CD14-positive monocyte (primary cell): ENCODE measurements around the gene DCAF12. TPM values are rescaled to one million over a fixed set of nuclear protein-coding genes. Genes with fewer than 3 reads are reported as not detected.

ENCODE experiments used
- DNase-seq, 3 donors: peaks; one replicate each; pipeline ENCODE4 v3.0.0-alpha.2; 2011 to 2022
- H2AFZ ChIP-seq: 2 replicates; pipeline ENCODE4 v1.6.0; 2012; ENCODE audit warnings: mild to moderate bottlenecking, low read depth, low read length, inconsistent platforms; ENCODE audit not compliant: insufficient read depth, poor library complexity, severe bottlenecking
- H3K27ac ChIP-seq, 2 donors: 1 replicate in 1 of 2; 2 replicates in 1 of 2; pipeline ENCODE4 v1.5.1; 2012 to 2013; ENCODE audit warnings: low read length in 2 of 2, control low read depth in 1 of 2, inconsistent platforms in 1 of 2, low read depth in 1 of 2, mild to moderate bottlenecking in 1 of 2
- H3K27me3 ChIP-seq, 2 donors: one replicate each; pipeline versions ENCODE4 v1.6.0 to v1.6.1; 2011 to 2013; ENCODE audit warnings: low read length in 2 of 2; ENCODE audit not compliant: control insufficient read depth in 2 of 2, insufficient read depth in 2 of 2
- H3K36me3 ChIP-seq, 2 donors: replicated peaks in 1 of 2; 1 replicate in 1 of 2; 2 replicates in 1 of 2; pipeline versions ENCODE4 v1.5.1 to v1.6.1; 2012 to 2013; ENCODE audit warnings: low read length in 2 of 2, control low read depth in 1 of 2, inconsistent platforms in 1 of 2, mild to moderate bottlenecking in 1 of 2; ENCODE audit not compliant: insufficient read depth in 2 of 2, control insufficient read depth in 1 of 2
- H3K4me1 ChIP-seq, 2 donors: 1 replicate in 1 of 2; 2 replicates in 1 of 2; pipeline versions ENCODE4 v1.5.1 to v1.6.1; 2012 to 2013; ENCODE audit warnings: low read length in 2 of 2, control low read depth in 1 of 2, inconsistent platforms in 1 of 2, mild to moderate bottlenecking in 1 of 2, moderate library complexity in 1 of 2; ENCODE audit not compliant: insufficient read depth in 2 of 2, control insufficient read depth in 1 of 2
- H3K4me2 ChIP-seq: replicated peaks from 2 replicates; pipeline ENCODE3; 2012; ENCODE audit warnings: low read length, moderate library complexity, mild to moderate bottlenecking; ENCODE audit not compliant: poor library complexity, severe bottlenecking; ENCODE audit errors: extremely low read depth
- H3K4me3 ChIP-seq, 3 experiments: fragments of 200-600 bp in 1 of 3; sonication (generic) in 1 of 3; replicated peaks in 1 of 3; 1 replicate in 2 of 3; 2 replicates in 1 of 3; pipeline ENCODE4 v1.5.1; 2011 to 2013; ENCODE audit warnings: low read length in 3 of 3, mild to moderate bottlenecking in 3 of 3, control low read depth in 2 of 3, low read depth in 2 of 3, inconsistent platforms in 1 of 3, moderate library complexity in 1 of 3
- H3K79me2 ChIP-seq: 2 replicates; pipeline ENCODE4 v1.6.0; 2012; ENCODE audit warnings: mild to moderate bottlenecking, control low read depth, inconsistent platforms, low read length, moderate library complexity; ENCODE audit not compliant: insufficient read depth
- H3K9ac ChIP-seq: 2 replicates; pipeline ENCODE4 v1.6.0; 2017; ENCODE audit warnings: low read length, mild to moderate bottlenecking; ENCODE audit not compliant: insufficient read depth, poor library complexity, severe bottlenecking
- H3K9me3 ChIP-seq, 2 donors: replicated peaks in 1 of 2; 1 replicate in 1 of 2; 2 replicates in 1 of 2; pipeline versions ENCODE4 v1.5.1 to v1.6.1; 2012 to 2013; ENCODE audit warnings: low read length in 2 of 2, control low read depth in 1 of 2; ENCODE audit not compliant: control insufficient read depth in 1 of 2, insufficient read depth in 1 of 2
- H4K20me1 ChIP-seq: 2 replicates; pipeline ENCODE4 v1.6.0; 2012; ENCODE audit warnings: mild to moderate bottlenecking, low read length, control low read depth, moderate library complexity; ENCODE audit not compliant: insufficient read depth
- H3K27ac Mint-ChIP-seq, 7 donors: one replicate each; pipeline ENCODE4 v1.8.0; 2020; ENCODE audit warnings: mild to moderate bottlenecking in 7 of 7, mixed read lengths in 7 of 7, moderate library complexity in 6 of 7, inconsistent platforms in 2 of 7
- H3K27me3 Mint-ChIP-seq, 3 donors: one replicate each; pipeline ENCODE4 v1.8.0; 2021 to 2022; ENCODE audit warnings: low read depth in 3 of 3, mild to moderate bottlenecking in 3 of 3, mixed read lengths in 3 of 3, moderate library complexity in 3 of 3, inconsistent platforms in 1 of 3
- H3K36me3 Mint-ChIP-seq, 2 donors: one replicate each; pipeline ENCODE4 v1.8.0; 2020; ENCODE audit warnings: mixed read lengths in 2 of 2, inconsistent platforms in 1 of 2, mild to moderate bottlenecking in 1 of 2
- H3K4me1 Mint-ChIP-seq: one replicate; pipeline ENCODE4 v1.8.0; 2020; ENCODE audit warnings: mild to moderate bottlenecking, mixed read lengths
- H3K4me3 Mint-ChIP-seq, 2 donors: one replicate each; pipeline ENCODE4 v1.8.0; 2020; ENCODE audit warnings: mild to moderate bottlenecking in 2 of 2, mixed read lengths in 2 of 2, moderate library complexity in 1 of 2
- H3K9me3 Mint-ChIP-seq, 7 donors: one replicate each; pipeline ENCODE4 v1.8.0; 2020 to 2022; ENCODE audit warnings: mixed read lengths in 7 of 7, mild to moderate bottlenecking in 6 of 7, moderate library complexity in 6 of 7, inconsistent platforms in 2 of 7
- WGBS: methylation state at CpG from one replicate; pipeline ENCODE4 v1.1.5; 2013; ENCODE audit warnings: missing lambda C conversion rate; ENCODE audit not compliant: insufficient coverage; 5-methylcytosine and 5-hydroxymethylcytosine counted together
- intact Hi-C, 2 donors: fragments of 100-400 bp; cut with micrococcal nuclease; formaldehyde crosslinking; loops; one replicate each; pipeline versions ENCODE4 v1.15.0 to v1.15.1; 2023
- polyA plus RNA-seq, 3 donors: library from polyadenylated mRNA; depleted of rRNA in 1 of 3; unstranded in 2 of 3; stranded (reverse) in 1 of 3; fragments of 300-500 nt in 2 of 3; fragments of >200 nt in 1 of 3; fragmentation: Illumina TruSeq in 2 of 3; gene quantifications; 1 replicate in 2 of 3; 2 replicates in 1 of 3; pipeline ENCODE4 v1.2.3, GENCODE V29; 2012 to 2021
- TF ChIP-seq, protein P1 (sequence below): fragments of 200-600 bp; IDR thresholded peaks from one replicate; pipeline ENCODE4 v1.8.0; 2022; ENCODE audit warnings: antibody characterized with exemption, mild to moderate bottlenecking

The DCAF12 gene
- polyA plus RNA-seq, 3 donors = 14.6 to 35.5 (median 22.4) TPM

DNA sequence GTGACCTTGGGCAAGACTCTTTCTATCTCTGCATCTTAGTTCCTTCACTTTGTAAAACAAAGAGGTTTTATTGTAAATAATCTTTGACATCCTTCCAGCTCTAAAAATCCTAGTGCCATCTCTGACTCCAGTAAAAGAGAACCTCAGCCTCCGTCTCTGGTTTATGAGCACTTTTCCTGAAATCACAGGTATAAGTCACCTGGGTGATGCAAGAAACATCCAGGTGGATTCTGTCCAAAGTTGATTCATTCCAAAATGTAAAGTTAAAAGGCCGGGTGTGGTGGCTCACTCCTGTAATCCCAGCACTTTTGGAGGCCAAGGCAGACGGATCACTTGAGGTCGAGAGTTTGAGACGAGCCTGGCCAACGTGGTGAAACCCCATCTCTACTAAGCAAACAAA lies 56.7 kb downstream of the DCAF12 start:
- no peaks in the 10 kb centered on the region for H3K79me2 ChIP-seq
- H3K4me1 ChIP-seq = no peaks in the 10 kb centered on the region
- no peak overlapping the region for H3K4me2 ChIP-seq
- H3K4me3 Mint-ChIP-seq = no peak overlapping the region
- H3K36me3 ChIP-seq = no peaks in the 10 kb centered on the region
- H3K27me3 Mint-ChIP-seq = peaks cover 0 to 4% (median 0%) of the 10 kb centered on the region in 3 donors
- H3K27ac Mint-ChIP-seq = no peak overlapping the region
- H2AFZ ChIP-seq = no peak overlapping the region
- intact Hi-C loops = no loop called here
- no peak overlapping the region for H3K9ac ChIP-seq
- 100% methylated on average over 1 of the region's 6 CpGs for WGBS
- no peaks in the 10 kb centered on the region for H3K9me3 ChIP-seq
- no peaks in the 10 kb centered on the region for H3K4me1 Mint-ChIP-seq
- no peak overlapping the region for H3K27ac ChIP-seq
- DNase-seq = no peak
- H4K20me1 ChIP-seq = no peaks in the 10 kb centered on the region
- H3K27me3 ChIP-seq = no peaks in the 10 kb centered on the region
- TF ChIP-seq, protein P1, sequence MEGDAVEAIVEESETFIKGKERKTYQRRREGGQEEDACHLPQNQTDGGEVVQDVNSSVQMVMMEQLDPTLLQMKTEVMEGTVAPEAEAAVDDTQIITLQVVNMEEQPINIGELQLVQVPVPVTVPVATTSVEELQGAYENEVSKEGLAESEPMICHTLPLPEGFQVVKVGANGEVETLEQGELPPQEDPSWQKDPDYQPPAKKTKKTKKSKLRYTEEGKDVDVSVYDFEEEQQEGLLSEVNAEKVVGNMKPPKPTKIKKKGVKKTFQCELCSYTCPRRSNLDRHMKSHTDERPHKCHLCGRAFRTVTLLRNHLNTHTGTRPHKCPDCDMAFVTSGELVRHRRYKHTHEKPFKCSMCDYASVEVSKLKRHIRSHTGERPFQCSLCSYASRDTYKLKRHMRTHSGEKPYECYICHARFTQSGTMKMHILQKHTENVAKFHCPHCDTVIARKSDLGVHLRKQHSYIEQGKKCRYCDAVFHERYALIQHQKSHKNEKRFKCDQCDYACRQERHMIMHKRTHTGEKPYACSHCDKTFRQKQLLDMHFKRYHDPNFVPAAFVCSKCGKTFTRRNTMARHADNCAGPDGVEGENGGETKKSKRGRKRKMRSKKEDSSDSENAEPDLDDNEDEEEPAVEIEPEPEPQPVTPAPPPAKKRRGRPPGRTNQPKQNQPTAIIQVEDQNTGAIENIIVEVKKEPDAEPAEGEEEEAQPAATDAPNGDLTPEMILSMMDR = no peak
- no peaks in the 10 kb centered on the region for H3K36me3 Mint-ChIP-seq
- no peaks in the 10 kb centered on the region for H3K9me3 Mint-ChIP-seq
- no peak overlapping the region for H3K4me3 ChIP-seq

DNA sequence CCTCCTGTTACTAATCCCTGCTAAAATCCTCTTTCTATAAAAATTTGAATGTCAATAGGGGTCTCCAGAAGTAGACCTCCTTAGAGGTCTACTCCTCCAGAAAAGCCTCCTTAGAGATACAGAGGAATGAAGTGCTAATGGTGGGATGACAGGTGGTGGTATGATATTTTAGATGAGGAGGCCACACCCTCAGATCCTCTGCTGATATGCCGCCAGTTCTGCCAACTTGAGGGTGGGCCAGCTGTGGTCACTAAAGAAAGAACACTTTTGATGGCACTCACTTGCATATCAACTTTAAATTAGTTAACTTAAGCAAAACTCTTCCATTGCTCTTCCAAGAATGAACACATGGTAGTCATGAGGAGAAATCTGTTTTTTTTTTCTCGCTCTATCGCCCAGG lies 61.0 kb downstream of the DCAF12 start:
- TF ChIP-seq, protein P1 = no peak
- Mint-ChIP-seq H3K27me3 (peaks cover 0 to 2% (median 0%) of the 10 kb centered on the region in 3 donors), H3K27ac (no peak overlapping the region), H3K9me3 (no peaks in the 10 kb centered on the region), H3K36me3 (no peaks in the 10 kb centered on the region), H3K4me3 (no peak overlapping the region), H3K4me1 (no peaks in the 10 kb centered on the region)
- Histone ChIP-seq H3K79me2 (no peaks in the 10 kb centered on the region), H3K9me3 (no peaks in the 10 kb centered on the region), H4K20me1 (no peaks in the 10 kb centered on the region), H3K9ac (no peak overlapping the region), H3K36me3 (no peaks in the 10 kb centered on the region), H2AFZ (no peak overlapping the region), H3K27ac (no peak overlapping the region), H3K4me3 (no peak overlapping the region), H3K4me2 (no peak overlapping the region), H3K27me3 (no peaks in the 10 kb centered on the region), H3K4me1 (no peaks in the 10 kb centered on the region)
- no CpG with 5 or more reads among the region's 3 CpGs for WGBS
- intact Hi-C loops = no loop called here
- no peak for DNase-seq
